Liver (tissue), 9 donors: ENCODE results near the gene SP110. TPM values are rescaled to one million over a fixed set of nuclear protein-coding genes. Genes with fewer than 3 reads are reported as not detected.

Experiments
- DNase-seq: peaks from one replicate; pipeline ENCODE4 v3.0.0-alpha.2; 2017; ENCODE audit warnings: low spot score
- H3K27ac ChIP-seq, 2 donors: one replicate each; pipeline ENCODE4 v1.7.0; 2013; ENCODE audit warnings: inconsistent platforms in 2 of 2, low read length in 2 of 2, control low read depth in 1 of 2, low read depth in 1 of 2, mild to moderate bottlenecking in 1 of 2
- H3K27me3 ChIP-seq, 4 donors: one replicate each; pipeline versions ENCODE4 v1.6.1 to v1.7.0; 2013; ENCODE audit warnings: low read length in 3 of 4, inconsistent platforms in 1 of 4, mild to moderate bottlenecking in 1 of 4, moderate library complexity in 1 of 4; ENCODE audit not compliant: control insufficient read depth in 4 of 4, insufficient read depth in 4 of 4
- H3K36me3 ChIP-seq, 4 donors: one replicate each; pipeline versions ENCODE4 v1.6.1 to v1.7.0; 2013; ENCODE audit warnings: low read length in 3 of 4, mild to moderate bottlenecking in 3 of 4, low read depth in 1 of 4, moderate library complexity in 1 of 4; ENCODE audit not compliant: control insufficient read depth in 4 of 4, insufficient read depth in 3 of 4
- H3K4me1 ChIP-seq, 4 donors: one replicate each; pipeline versions ENCODE4 v1.6.1 to v1.7.0; 2013; ENCODE audit warnings: low read length in 3 of 4, mild to moderate bottlenecking in 3 of 4, moderate library complexity in 1 of 4; ENCODE audit not compliant: control insufficient read depth in 4 of 4, insufficient read depth in 4 of 4
- H3K4me3 ChIP-seq, 3 donors: one replicate each; pipeline versions ENCODE4 v1.6.1 to v1.7.0; 2013; ENCODE audit warnings: low read length in 3 of 3, control low read depth in 1 of 3, low read depth in 1 of 3, mild to moderate bottlenecking in 1 of 3
- H3K9ac ChIP-seq, 2 donors: one replicate each; pipeline ENCODE4 v1.7.0; 2013; ENCODE audit warnings: low read length in 2 of 2, mild to moderate bottlenecking in 2 of 2, moderate library complexity in 2 of 2, control low read depth in 1 of 2, low read depth in 1 of 2
- H3K9me3 ChIP-seq, 4 donors: one replicate each; pipeline versions ENCODE4 v1.6.1 to v1.7.0; 2013; ENCODE audit warnings: low read length in 3 of 4; ENCODE audit not compliant: control insufficient read depth in 4 of 4
- EGR1 ChIP-seq, 2 donors: IDR thresholded peaks; 2 replicates each; pipeline ENCODE4 v1.6.1; 2016 to 2018; ENCODE audit warnings: antibody characterized with exemption in 2 of 2, low read depth in 2 of 2
- FOXA1 ChIP-seq: IDR thresholded peaks from 2 replicates; pipeline ENCODE4 v1.6.1; 2016; ENCODE audit warnings: antibody characterized with exemption
- HNF4G ChIP-seq: IDR thresholded peaks from 2 replicates; pipeline ENCODE4 v1.6.1; 2016; ENCODE audit warnings: antibody characterized with exemption
- NR2F2 ChIP-seq: IDR thresholded peaks from 2 replicates; pipeline ENCODE4 v1.6.1; 2016; ENCODE audit warnings: antibody characterized with exemption
- RAD21 ChIP-seq, 2 donors: IDR thresholded peaks; 2 replicates each; pipeline ENCODE4 v1.6.1; 2016; ENCODE audit warnings: antibody characterized with exemption in 2 of 2, mild to moderate bottlenecking in 2 of 2
- WGBS: extraction: QIAGEN DNeasy Blood & Tissue Kit; methylation state at CpG from one replicate; pipeline ENCODE4 v1.1.7; 2013; 5-methylcytosine and 5-hydroxymethylcytosine counted together
- polyA plus RNA-seq, 2 donors: library from polyadenylated mRNA; stranded (reverse) in 1 of 2; unstranded in 1 of 2; fragments of 200-250 nt in 1 of 2; fragments of >200 nt in 1 of 2; fragmentation: Nextera tagmentation in 1 of 2; extraction: Ambion mirVana in 1 of 2; gene quantifications; one replicate each; pipeline versions ENCODE4 v1.2.1 to v1.2.3, GENCODE V29; 2013 to 2015
- total RNA-seq, 2 donors: library from RNA; depleted of rRNA; stranded (reverse); fragments of >200 nt; gene quantifications; one replicate each; pipeline ENCODE4 v1.2.3, GENCODE V29; 2014
- TF ChIP-seq, protein P1 (sequence below): IDR thresholded peaks from 2 replicates; pipeline ENCODE4 v1.6.1; 2016; ENCODE audit warnings: antibody characterized with exemption
- TF ChIP-seq, protein P2 (sequence below): IDR thresholded peaks from 2 replicates; pipeline ENCODE4 v1.6.1; 2016; ENCODE audit warnings: antibody characterized with exemption, mild to moderate bottlenecking
- TF ChIP-seq, protein P3 (sequence below): IDR thresholded peaks from 2 replicates; pipeline ENCODE4 v1.6.1; 2016; ENCODE audit warnings: antibody characterized with exemption
- TF ChIP-seq, protein P4 (sequence below): IDR thresholded peaks from 2 replicates; pipeline ENCODE4 v1.6.1; 2016; ENCODE audit warnings: antibody characterized with exemption
- TF ChIP-seq, protein P5 (sequence below): fragments of 150-350 bp; IDR thresholded peaks from 2 replicates; pipeline ENCODE4 v1.5.1; 2017; ENCODE audit warnings: improper control_type of control experiment, low read depth, low read length; ENCODE audit not compliant: missing input control
- donor health status: healthy.
- donor health status: healthy.
- donor health status: healthy.
- donor health status: healthy.
- donor health status: healthy.

The SP110 gene
- total and polyA plus RNA-seq, 4 donors, result 5.3 to 15.4 (median 8.2) TPM

DNA sequence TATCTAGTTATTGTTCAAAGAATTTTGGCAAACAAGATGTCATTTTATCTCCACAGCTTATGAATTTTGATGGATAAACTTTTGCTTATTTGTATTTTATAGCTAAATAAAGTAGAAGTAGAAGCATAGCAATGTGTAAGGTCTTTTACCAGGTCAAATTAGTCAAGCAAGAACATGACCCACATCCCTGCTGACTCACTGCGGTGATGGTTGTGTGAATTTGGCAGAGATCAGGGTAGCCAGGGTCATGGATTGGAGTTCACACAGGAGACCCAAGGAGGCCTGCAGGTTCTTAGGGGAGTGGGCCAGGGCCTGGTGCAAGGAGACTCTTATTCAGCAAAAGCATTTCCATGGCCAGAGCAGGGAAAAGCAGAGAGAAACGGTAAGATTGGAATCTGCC, 24.4 kb upstream of the SP110 start:
- Histone ChIP-seq H3K9ac (no peak overlapping the region), H3K27me3 (no peaks in the 10 kb centered on the region), H3K9me3 (no peaks in the 10 kb centered on the region), H3K4me3 (no peak overlapping the region), H3K4me1 (no peaks in the 10 kb centered on the region), H3K36me3 (no peaks in the 10 kb centered on the region), H3K27ac (no peak overlapping the region)
- no peak for DNase-seq
- no peak for TF ChIP-seq RAD21 (IDR thresholded peaks at IDR 0.05)
- TF ChIP-seq, protein P1, sequence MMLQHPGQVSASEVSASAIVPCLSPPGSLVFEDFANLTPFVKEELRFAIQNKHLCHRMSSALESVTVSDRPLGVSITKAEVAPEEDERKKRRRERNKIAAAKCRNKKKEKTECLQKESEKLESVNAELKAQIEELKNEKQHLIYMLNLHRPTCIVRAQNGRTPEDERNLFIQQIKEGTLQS, result no peak
- TF ChIP-seq, protein P2, sequence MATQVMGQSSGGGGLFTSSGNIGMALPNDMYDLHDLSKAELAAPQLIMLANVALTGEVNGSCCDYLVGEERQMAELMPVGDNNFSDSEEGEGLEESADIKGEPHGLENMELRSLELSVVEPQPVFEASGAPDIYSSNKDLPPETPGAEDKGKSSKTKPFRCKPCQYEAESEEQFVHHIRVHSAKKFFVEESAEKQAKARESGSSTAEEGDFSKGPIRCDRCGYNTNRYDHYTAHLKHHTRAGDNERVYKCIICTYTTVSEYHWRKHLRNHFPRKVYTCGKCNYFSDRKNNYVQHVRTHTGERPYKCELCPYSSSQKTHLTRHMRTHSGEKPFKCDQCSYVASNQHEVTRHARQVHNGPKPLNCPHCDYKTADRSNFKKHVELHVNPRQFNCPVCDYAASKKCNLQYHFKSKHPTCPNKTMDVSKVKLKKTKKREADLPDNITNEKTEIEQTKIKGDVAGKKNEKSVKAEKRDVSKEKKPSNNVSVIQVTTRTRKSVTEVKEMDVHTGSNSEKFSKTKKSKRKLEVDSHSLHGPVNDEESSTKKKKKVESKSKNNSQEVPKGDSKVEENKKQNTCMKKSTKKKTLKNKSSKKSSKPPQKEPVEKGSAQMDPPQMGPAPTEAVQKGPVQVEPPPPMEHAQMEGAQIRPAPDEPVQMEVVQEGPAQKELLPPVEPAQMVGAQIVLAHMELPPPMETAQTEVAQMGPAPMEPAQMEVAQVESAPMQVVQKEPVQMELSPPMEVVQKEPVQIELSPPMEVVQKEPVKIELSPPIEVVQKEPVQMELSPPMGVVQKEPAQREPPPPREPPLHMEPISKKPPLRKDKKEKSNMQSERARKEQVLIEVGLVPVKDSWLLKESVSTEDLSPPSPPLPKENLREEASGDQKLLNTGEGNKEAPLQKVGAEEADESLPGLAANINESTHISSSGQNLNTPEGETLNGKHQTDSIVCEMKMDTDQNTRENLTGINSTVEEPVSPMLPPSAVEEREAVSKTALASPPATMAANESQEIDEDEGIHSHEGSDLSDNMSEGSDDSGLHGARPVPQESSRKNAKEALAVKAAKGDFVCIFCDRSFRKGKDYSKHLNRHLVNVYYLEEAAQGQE, result no peak
- 94% methylated on average over 2 of the region's 2 CpGs for WGBS

DNA sequence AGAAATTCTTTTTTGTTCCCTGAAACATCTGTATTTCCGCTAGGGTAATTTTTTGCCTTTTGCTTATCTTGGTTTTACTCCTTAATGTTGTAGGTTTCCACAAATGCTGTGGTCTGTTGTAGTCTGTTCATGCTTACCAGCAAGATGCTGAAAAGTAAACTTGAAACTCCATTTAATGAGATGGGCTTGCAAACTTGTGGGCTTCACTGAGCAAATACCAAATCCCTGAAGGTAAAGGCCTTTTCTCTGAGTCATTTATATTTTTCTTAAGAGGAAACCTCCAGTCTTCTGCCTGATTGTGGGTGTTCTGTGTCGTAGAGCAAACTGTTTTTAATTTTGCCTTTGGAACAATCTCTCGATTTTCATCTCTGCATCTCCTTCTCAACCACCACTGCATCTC, 15.1 kb upstream of the SP110 start:
- no peaks in the 10 kb centered on the region for H3K4me1 ChIP-seq
- H3K27me3 ChIP-seq, result no peaks in the 10 kb centered on the region
- H3K9ac ChIP-seq, result no peak overlapping the region
- no peaks in the 10 kb centered on the region for H3K36me3 ChIP-seq
- peaks cover 0 to 2% (median 0%) of the 10 kb centered on the region in 4 donors for H3K9me3 ChIP-seq
- TF ChIP-seq, protein P3, sequence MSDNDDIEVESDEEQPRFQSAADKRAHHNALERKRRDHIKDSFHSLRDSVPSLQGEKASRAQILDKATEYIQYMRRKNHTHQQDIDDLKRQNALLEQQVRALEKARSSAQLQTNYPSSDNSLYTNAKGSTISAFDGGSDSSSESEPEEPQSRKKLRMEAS, result no peak
- TF ChIP-seq, protein P4, sequence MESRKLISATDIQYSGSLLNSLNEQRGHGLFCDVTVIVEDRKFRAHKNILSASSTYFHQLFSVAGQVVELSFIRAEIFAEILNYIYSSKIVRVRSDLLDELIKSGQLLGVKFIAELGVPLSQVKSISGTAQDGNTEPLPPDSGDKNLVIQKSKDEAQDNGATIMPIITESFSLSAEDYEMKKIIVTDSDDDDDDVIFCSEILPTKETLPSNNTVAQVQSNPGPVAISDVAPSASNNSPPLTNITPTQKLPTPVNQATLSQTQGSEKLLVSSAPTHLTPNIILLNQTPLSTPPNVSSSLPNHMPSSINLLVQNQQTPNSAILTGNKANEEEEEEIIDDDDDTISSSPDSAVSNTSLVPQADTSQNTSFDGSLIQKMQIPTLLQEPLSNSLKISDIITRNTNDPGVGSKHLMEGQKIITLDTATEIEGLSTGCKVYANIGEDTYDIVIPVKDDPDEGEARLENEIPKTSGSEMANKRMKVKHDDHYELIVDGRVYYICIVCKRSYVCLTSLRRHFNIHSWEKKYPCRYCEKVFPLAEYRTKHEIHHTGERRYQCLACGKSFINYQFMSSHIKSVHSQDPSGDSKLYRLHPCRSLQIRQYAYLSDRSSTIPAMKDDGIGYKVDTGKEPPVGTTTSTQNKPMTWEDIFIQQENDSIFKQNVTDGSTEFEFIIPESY, result no peak
- TF ChIP-seq FOXA1 (no peak), HNF4G (no peak), EGR1 (IDR thresholded peaks at IDR 0.05; ENCODE audit: low read depth in 2 of 2) (no peak), NR2F2 (no peak)
- TF ChIP-seq, protein P5, sequence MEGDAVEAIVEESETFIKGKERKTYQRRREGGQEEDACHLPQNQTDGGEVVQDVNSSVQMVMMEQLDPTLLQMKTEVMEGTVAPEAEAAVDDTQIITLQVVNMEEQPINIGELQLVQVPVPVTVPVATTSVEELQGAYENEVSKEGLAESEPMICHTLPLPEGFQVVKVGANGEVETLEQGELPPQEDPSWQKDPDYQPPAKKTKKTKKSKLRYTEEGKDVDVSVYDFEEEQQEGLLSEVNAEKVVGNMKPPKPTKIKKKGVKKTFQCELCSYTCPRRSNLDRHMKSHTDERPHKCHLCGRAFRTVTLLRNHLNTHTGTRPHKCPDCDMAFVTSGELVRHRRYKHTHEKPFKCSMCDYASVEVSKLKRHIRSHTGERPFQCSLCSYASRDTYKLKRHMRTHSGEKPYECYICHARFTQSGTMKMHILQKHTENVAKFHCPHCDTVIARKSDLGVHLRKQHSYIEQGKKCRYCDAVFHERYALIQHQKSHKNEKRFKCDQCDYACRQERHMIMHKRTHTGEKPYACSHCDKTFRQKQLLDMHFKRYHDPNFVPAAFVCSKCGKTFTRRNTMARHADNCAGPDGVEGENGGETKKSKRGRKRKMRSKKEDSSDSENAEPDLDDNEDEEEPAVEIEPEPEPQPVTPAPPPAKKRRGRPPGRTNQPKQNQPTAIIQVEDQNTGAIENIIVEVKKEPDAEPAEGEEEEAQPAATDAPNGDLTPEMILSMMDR, result no peak
- H3K27ac ChIP-seq, result no peak overlapping the region
- 85% methylated on average over 3 of the region's 3 CpGs for WGBS
- H3K4me3 ChIP-seq, result no peak overlapping the region
- no peak for DNase-seq
